GM12878 (cell line): ENCODE data around the gene RBBP4. TPM values are rescaled to one million over a fixed set of nuclear protein-coding genes. Genes with fewer than 3 reads are reported as not detected.

Source experiments
- HDGF ChIP-seq: fragments of 450-650 bp; IDR thresholded peaks from 2 replicates; pipeline ENCODE4 v1.6.1; 2016; ENCODE audit warnings: antibody characterized with exemption
- IRF5 ChIP-seq: fragments of 450-650 bp; IDR thresholded peaks from 2 replicates; pipeline ENCODE4 v1.6.1; 2017; ENCODE audit warnings: borderline replicate concordance
- NBN ChIP-seq: fragments of 450-650 bp; IDR thresholded peaks from 2 replicates; pipeline ENCODE4 v1.6.1; 2016
- RAD51 ChIP-seq: fragments of 450-650 bp; IDR thresholded peaks from 2 replicates; pipeline ENCODE4 v1.6.1; 2016; ENCODE audit warnings: moderate library complexity, mild to moderate bottlenecking, inconsistent platforms
- polyA plus RNA-seq, 11 experiments: library from polyadenylated mRNA; depleted of rRNA in 4 of 11; unstranded in 6 of 11; stranded (reverse) in 5 of 11; fragments of >200 nt; fragmentation: Nextera tagmentation in 4 of 11; fragmentation: Illumina TruSeq in 1 of 11; extraction: Ambion mirVana in 4 of 11; extraction: Trizol in 1 of 11; gene quantifications; 1 replicate in 1 of 11; 2 replicates in 10 of 11; pipeline versions ENCODE4 v1.2.1 to v1.2.3, GENCODE V29; 2011 to 2016; ENCODE audit warnings: inconsistent platforms in 2 of 11, missing spikeins in 2 of 11, low read depth in 1 of 11
- total RNA-seq, 4 experiments: library from RNA; depleted of rRNA in 3 of 4; stranded (reverse); fragments of >200 nt in 3 of 4; fragmentation: Illumina TruSeq in 1 of 4; extraction: Trizol in 1 of 4; gene quantifications; 2 replicates each; pipeline versions ENCODE4 v1.2.1 to v1.2.3, GENCODE V29; 2013 to 2021
- TF ChIP-seq, protein P1 (sequence below): fragments of 450-650 bp; formaldehyde crosslinking; IDR thresholded peaks from 2 replicates; pipeline ENCODE4 v1.5.0; 2022; ENCODE audit warnings: mild to moderate bottlenecking, missing genetic modification characterization

RBBP4 gene
- total and polyA plus RNA-seq, 10 of the 15 experiments (the other 5 are each of a cell fraction or from before 2014, with no cell fraction given), result 120 to 357 (median 231) TPM

- TF ChIP-seq, protein P1, sequence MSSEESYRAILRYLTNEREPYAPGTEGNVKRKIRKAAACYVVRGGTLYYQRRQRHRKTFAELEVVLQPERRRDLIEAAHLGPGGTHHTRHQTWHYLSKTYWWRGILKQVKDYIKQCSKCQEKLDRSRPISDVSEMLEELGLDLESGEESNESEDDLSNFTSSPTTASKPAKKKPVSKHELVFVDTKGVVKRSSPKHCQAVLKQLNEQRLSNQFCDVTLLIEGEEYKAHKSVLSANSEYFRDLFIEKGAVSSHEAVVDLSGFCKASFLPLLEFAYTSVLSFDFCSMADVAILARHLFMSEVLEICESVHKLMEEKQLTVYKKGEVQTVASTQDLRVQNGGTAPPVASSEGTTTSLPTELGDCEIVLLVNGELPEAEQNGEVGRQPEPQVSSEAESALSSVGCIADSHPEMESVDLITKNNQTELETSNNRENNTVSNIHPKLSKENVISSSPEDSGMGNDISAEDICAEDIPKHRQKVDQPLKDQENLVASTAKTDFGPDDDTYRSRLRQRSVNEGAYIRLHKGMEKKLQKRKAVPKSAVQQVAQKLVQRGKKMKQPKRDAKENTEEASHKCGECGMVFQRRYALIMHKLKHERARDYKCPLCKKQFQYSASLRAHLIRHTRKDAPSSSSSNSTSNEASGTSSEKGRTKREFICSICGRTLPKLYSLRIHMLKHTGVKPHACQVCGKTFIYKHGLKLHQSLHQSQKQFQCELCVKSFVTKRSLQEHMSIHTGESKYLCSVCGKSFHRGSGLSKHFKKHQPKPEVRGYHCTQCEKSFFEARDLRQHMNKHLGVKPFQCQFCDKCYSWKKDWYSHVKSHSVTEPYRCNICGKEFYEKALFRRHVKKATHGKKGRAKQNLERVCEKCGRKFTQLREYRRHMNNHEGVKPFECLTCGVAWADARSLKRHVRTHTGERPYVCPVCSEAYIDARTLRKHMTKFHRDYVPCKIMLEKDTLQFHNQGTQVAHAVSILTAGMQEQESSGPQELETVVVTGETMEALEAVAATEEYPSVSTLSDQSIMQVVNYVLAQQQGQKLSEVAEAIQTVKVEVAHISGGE (CRISPR knock-in tag), result no peak
- no peak for TF ChIP-seq RAD51
- no peak for TF ChIP-seq HDGF
- TF ChIP-seq IRF5, result no peak
- no peak for TF ChIP-seq NBN
These were observed 559 bp downstream of the RBBP4 start (continued) for GRCh38 chr1:32651461-32652073.
